GM12878 (cell line): ENCODE data around the gene ST7.

ENCODE experiments used
- EZH2 ChIP-seq: IDR thresholded peaks from 2 replicates; pipeline ENCODE4 v1.6.1; 2012; ENCODE audit warnings: low read depth, mild to moderate bottlenecking, control low read depth, inconsistent platforms, low read length, borderline replicate concordance; ENCODE audit not compliant: control insufficient read depth
- RCOR1 ChIP-seq: conservative IDR thresholded peaks from 2 replicates; pipeline ENCODE4 v1.6.1; 2012; ENCODE audit warnings: low read depth, low read length, improper control_type of control experiment
- SIN3A ChIP-seq: IDR thresholded peaks from 2 replicates; pipeline ENCODE4 v1.6.1; 2012; ENCODE audit warnings: low read depth, low read length, improper control_type of control experiment
- SMC3 ChIP-seq: IDR thresholded peaks from 2 replicates; pipeline ENCODE4 v1.6.1; 2011; ENCODE audit warnings: low read length, improper control_type of control experiment, borderline replicate concordance
- TF ChIP-seq, protein P1 (sequence below), 3 experiments: IDR thresholded peaks in 2 of 3; conservative IDR thresholded peaks in 1 of 3; 2 replicates each; pipeline ENCODE4 v1.5.1; 2011; ENCODE audit warnings: low read depth in 3 of 3, low read length in 3 of 3, mild to moderate bottlenecking in 3 of 3, control low read depth in 2 of 3, moderate library complexity in 2 of 3, inconsistent platforms in 1 of 3, mixed read lengths in 1 of 3; ENCODE audit not compliant: control insufficient read depth in 2 of 3, insufficient read depth in 1 of 3; ENCODE audit errors: extremely low read depth in 1 of 3

DNA sequence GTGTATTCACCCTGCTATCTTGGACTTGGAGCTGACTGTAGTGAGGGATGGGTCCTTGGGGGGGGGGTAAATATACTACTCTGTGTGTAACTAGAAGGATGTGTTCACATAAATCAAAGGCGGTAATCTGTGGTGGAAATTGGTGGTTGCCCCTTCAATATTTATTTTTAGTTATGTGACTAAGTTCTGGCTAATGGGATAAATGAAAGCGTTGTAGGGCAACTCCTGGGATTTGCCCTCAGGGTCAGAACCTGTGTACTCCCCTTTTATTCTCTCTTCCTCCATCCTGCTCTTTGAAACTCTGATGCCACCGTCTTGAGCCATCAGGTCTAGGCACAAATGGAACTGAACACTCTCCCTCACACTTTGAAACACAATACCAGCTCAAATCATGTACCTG, 24.3 kb upstream of the ST7 start:
- TF ChIP-seq EZH2 (no peak), SIN3A (no peak), SMC3 (no peak), RCOR1 (no peak)
- TF ChIP-seq, protein P1, sequence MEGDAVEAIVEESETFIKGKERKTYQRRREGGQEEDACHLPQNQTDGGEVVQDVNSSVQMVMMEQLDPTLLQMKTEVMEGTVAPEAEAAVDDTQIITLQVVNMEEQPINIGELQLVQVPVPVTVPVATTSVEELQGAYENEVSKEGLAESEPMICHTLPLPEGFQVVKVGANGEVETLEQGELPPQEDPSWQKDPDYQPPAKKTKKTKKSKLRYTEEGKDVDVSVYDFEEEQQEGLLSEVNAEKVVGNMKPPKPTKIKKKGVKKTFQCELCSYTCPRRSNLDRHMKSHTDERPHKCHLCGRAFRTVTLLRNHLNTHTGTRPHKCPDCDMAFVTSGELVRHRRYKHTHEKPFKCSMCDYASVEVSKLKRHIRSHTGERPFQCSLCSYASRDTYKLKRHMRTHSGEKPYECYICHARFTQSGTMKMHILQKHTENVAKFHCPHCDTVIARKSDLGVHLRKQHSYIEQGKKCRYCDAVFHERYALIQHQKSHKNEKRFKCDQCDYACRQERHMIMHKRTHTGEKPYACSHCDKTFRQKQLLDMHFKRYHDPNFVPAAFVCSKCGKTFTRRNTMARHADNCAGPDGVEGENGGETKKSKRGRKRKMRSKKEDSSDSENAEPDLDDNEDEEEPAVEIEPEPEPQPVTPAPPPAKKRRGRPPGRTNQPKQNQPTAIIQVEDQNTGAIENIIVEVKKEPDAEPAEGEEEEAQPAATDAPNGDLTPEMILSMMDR (IDR thresholded peaks at IDR 0.05 in 2 of 3, conservative IDR thresholded peaks at IDR 0.05 in 1 of 3; ENCODE audit: control insufficient read depth in 2 of 3, extremely low read depth in 1 of 3, insufficient read depth in 1 of 3, low read depth in 3 of 3, low read length in 3 of 3): no peak
